Prostate gland (tissue), 2 donors: Measurements from ENCODE around the gene SRP68. TPM values are rescaled to one million over a fixed set of nuclear protein-coding genes. Genes with fewer than 3 reads are reported as not detected.

ENCODE experiments used
- DNase-seq: peaks from one replicate; pipeline ENCODE4 v3.0.0-alpha.2; 2019; ENCODE audit warnings: low spot score
- H3K27ac ChIP-seq, 2 donors: fragments of 200-600 bp; sonication (generic); 2 replicates each; pipeline ENCODE4 v1.5.1; 2017 to 2019
- H3K27me3 ChIP-seq: fragments of 200-600 bp; sonication (generic); replicated peaks from 2 replicates; pipeline ENCODE4 v1.5.1; 2019; ENCODE audit not compliant: insufficient read depth
- H3K36me3 ChIP-seq, 2 donors: fragments of 200-600 bp; sonication (generic); 1 replicate in 1 of 2; 2 replicates in 1 of 2; pipeline versions ENCODE4 v1.5.1 to v1.8.1; 2017 to 2019
- H3K4me1 ChIP-seq: fragments of 200-600 bp; sonication (generic); replicated peaks from 2 replicates; pipeline ENCODE4 v1.5.1; 2019
- H3K4me3 ChIP-seq, 2 donors: fragments of 200-600 bp; sonication (generic); 2 replicates each; pipeline ENCODE4 v1.5.1; 2017 to 2019
- H3K9me3 ChIP-seq: fragments of 200-600 bp; sonication (generic); 2 replicates; pipeline ENCODE4 v1.5.1; 2017
- POLR2A ChIP-seq: fragments of 450-650 bp; IDR thresholded peaks from one replicate; pipeline ENCODE4 v1.6.1; 2016; ENCODE audit warnings: antibody characterized with exemption, mild to moderate bottlenecking
- POLR2AphosphoS5 ChIP-seq: sonication (generic); formaldehyde crosslinking; IDR thresholded peaks from one replicate; pipeline ENCODE4 v1.6.1; 2017; ENCODE audit warnings: antibody characterized with exemption
- WGBS: methylation state at CpG from one replicate; pipeline ENCODE4 v1.1.5; 2018; 5-methylcytosine and 5-hydroxymethylcytosine counted together
- intact Hi-C: fragments of 100-400 bp; cut with DNase I; formaldehyde crosslinking; loops from one replicate; pipeline ENCODE4 v1.14.2; 2022
- total RNA-seq, 2 donors: library from RNA; depleted of rRNA; stranded (reverse); fragments of >200 nt; gene quantifications; one replicate each; pipeline ENCODE4 v1.1.0, GENCODE V29; 2016
- TF ChIP-seq, protein P1 (sequence below), 4 experiments: fragments of 200-600 bp in 2 of 4; fragments of 450-650 bp in 2 of 4; sonication (generic) in 2 of 4; IDR thresholded peaks; 1 replicate in 3 of 4; 2 replicates in 1 of 4; pipeline ENCODE4 v1.5.1; 2016 to 2019; ENCODE audit warnings: antibody characterized with exemption in 4 of 4, mild to moderate bottlenecking in 2 of 4, moderate library complexity in 2 of 4

The SRP68 gene
- total RNA-seq, 2 donors from 2014 or later = 33.5 to 51.2 TPM

DNA sequence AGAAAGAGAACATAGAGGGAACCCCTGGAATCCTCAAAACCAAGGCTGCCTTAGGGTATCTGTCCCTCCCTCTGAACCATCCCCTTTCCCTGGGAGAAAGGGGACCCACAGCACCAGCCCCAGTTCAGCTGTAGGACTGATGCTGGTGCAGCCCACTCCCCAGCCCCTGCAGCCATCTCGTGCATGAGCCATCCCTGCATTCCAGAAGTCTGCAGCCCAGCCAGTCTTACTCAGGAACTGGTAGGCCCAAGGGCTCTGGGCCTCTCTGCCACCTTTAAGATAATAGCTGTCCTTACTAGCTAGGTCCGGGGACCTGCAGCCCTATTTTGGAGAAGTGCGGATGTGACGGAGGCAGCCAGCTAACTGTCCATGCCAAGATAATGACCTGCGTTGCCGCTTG, 39.2 kb downstream of the SRP68 start:
- H3K27me3 ChIP-seq = no peaks in the 10 kb centered on the region
- TF ChIP-seq POLR2A (no peak), POLR2AphosphoS5 (no peak)
- TF ChIP-seq, protein P1, sequence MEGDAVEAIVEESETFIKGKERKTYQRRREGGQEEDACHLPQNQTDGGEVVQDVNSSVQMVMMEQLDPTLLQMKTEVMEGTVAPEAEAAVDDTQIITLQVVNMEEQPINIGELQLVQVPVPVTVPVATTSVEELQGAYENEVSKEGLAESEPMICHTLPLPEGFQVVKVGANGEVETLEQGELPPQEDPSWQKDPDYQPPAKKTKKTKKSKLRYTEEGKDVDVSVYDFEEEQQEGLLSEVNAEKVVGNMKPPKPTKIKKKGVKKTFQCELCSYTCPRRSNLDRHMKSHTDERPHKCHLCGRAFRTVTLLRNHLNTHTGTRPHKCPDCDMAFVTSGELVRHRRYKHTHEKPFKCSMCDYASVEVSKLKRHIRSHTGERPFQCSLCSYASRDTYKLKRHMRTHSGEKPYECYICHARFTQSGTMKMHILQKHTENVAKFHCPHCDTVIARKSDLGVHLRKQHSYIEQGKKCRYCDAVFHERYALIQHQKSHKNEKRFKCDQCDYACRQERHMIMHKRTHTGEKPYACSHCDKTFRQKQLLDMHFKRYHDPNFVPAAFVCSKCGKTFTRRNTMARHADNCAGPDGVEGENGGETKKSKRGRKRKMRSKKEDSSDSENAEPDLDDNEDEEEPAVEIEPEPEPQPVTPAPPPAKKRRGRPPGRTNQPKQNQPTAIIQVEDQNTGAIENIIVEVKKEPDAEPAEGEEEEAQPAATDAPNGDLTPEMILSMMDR (IDR thresholded peaks at IDR 0.05) = no peak
- no peaks in the 10 kb centered on the region for H3K4me1 ChIP-seq
- H3K27ac ChIP-seq = no peak overlapping the region
- DNase-seq = no peak
- intact Hi-C loops = no loop called here
- 96% methylated on average over 6 of the region's 6 CpGs for WGBS
- no peaks in the 10 kb centered on the region for H3K36me3 ChIP-seq
- no peak overlapping the region for H3K4me3 ChIP-seq
- H3K9me3 ChIP-seq = no peaks in the 10 kb centered on the region

DNA sequence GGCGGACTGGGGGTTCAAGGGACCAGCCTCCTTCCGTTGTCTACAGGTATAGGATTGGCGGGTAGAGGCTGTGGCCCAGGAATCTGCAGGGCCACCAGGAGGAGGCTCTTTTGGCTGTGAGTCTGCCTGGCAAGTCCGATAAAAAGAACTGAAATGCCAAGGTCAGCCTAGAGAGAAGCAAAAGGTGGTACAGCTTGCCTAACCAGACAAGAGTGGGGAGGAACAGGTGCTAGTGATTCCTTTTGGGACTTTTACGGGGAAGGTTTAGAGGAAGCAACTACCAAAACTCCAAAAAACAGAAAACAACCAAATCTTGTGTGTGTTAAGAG, 39.6 kb downstream of the SRP68 start:
- no peak overlapping the region for H3K27ac ChIP-seq
- WGBS = 95% methylated on average over 5 of the region's 5 CpGs
- H3K4me3 ChIP-seq = no peak overlapping the region
- TF ChIP-seq, protein P1 (IDR thresholded peaks at IDR 0.05) = no peak
- TF ChIP-seq POLR2AphosphoS5 = no peak
- no peak for TF ChIP-seq POLR2A
- H3K27me3 ChIP-seq = no peaks in the 10 kb centered on the region
- H3K4me1 ChIP-seq = no peaks in the 10 kb centered on the region
- H3K36me3 ChIP-seq = no peaks in the 10 kb centered on the region
- H3K9me3 ChIP-seq = no peaks in the 10 kb centered on the region
- intact Hi-C loops = no loop called here
- no peak for DNase-seq

DNA sequence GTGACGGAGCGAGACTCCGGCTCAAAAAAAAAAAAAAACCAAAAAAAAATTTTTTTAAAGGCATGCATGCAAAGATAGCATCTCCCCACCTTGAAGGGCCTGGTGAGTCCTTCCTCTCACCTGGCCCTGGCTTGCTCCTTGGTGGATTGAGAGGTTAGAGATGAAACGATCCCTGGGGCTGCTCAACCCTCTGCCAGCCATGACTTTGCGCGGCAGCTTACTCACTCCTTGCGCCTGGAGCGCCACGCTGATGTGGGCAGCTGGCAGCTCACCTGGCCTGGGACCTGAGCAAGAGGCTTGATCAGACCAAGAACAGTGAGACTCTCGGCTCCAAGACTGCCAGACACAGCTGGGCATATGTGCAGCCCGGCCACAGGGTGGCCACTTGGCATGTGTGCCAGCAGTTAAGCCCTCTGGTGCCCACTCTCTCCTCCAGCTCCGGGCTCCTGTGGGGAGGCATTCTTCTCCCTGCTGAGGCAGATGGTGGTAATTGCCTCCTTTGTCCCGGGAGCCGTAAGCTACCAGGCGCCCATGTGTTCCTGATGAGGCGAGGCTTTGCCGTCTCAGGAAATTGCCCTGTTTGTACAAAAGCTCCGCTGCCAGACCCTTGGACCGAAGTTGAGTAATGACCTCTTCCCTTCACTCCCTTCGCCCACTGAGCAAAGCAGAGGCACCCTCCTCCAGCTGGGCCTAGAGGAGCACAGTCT, 40.1 kb downstream of the SRP68 start:
- no peak for TF ChIP-seq POLR2AphosphoS5
- no peak for TF ChIP-seq POLR2A
- TF ChIP-seq, protein P1 (IDR thresholded peaks at IDR 0.05) = no peak
- intact Hi-C loops = no loop called here
- Histone ChIP-seq H3K9me3 (no peaks in the 10 kb centered on the region), H3K27me3 (no peaks in the 10 kb centered on the region), H3K36me3 (no peaks in the 10 kb centered on the region), H3K4me1 (no peaks in the 10 kb centered on the region), H3K4me3 (no peak overlapping the region), H3K27ac (no peak overlapping the region)
- no peak for DNase-seq
- WGBS = 86% methylated on average over 18 of the region's 20 CpGs

DNA sequence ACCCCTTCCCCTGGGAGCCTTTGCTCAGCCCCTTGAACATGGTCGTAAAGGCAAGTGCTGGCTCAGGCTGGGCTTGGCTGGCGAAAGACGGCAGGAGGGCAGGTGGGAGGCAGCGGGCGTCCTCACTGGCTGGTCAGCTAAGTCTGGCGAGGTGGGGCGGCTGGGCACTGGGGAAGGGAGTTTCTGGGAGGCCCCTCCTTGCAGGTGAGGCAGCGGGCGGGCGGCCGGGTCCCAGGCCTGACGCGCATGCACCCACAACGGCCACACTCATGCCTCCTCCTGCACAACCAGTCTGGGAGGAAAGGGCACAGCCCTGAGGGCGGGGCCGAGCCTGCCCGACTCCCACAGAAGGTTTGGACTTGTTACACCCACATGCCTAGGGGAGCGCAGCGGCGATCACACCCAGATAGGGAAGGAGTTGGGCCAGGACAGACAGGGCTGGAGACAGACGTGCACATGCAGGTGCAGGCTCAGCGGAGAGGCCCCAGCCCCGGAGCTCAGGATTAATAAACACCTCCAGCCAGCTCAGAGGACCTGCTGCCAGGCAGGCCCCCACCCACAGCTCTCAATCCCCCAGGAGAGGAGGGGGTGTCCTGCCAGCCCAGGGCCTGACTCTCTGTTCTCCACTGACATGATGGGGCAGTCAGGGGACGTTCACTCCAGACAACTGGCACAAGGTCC, 45.0 kb downstream of the SRP68 start, which contains the start of gene EVPL:
TSS of gene EVPL (minus strand) at position 148 of the 681 bp plus-strand sequence. CDS start at position 40, 108 bp downstream.
- intact Hi-C loops = no loop called here
- H3K27ac ChIP-seq = peak within 1 kb of the TSS; percentile 69 to 82
- H3K36me3 ChIP-seq = no peaks in the 10 kb centered on the region
- H3K4me3 ChIP-seq = peak within 1 kb of the TSS; percentile 26 to 37
- DNase-seq = peak; percentile 88
- WGBS = 42% methylated on average over 24 of the region's 24 CpGs
- TF ChIP-seq POLR2AphosphoS5 (peak; percentile 80), POLR2A (peak; percentile 84)
- TF ChIP-seq, protein P1 (IDR thresholded peaks at IDR 0.05) = peak in 1 of 4 experiments; percentile 7
- H3K4me1 ChIP-seq = no peaks in the 10 kb centered on the region
- no peaks in the 10 kb centered on the region for H3K27me3 ChIP-seq
- H3K9me3 ChIP-seq = no peaks in the 10 kb centered on the region
